ENCODE results near the gene FOXP1. TPM values are rescaled to one million over a fixed set of nuclear protein-coding genes. Genes with fewer than 3 reads are reported as not detected.

The FOXP1 gene
- total RNA-seq, 2 experiments from 2014 or later = 493 to 508 TPM

- Mint-ChIP-seq H3K9me3 (no peaks in the 10 kb centered on the region), H3K27me3 (no peaks in the 10 kb centered on the region), H3K36me3 (ENCODE audit: low read depth) (no peaks in the 10 kb centered on the region), H3K4me1 (ENCODE audit: low read depth) (peaks cover 16% of the 10 kb centered on the region), H3K4me3 (no peak overlapping the region), H3K27ac (no peak overlapping the region)
- no peak overlapping the region for H3K27ac ChIP-seq (ENCODE audit: low read depth in 1 of 2, low read length in 2 of 2)
- no peaks in the 10 kb centered on the region for H3K36me3 ChIP-seq (ENCODE audit: insufficient read depth, low read length)
- peaks cover 4% of the 10 kb centered on the region for H3K4me1 ChIP-seq (ENCODE audit: insufficient read depth, low read length)
- H3K27me3 ChIP-seq (ENCODE audit: control insufficient read depth in 1 of 2, insufficient read depth in 2 of 2, low read length in 2 of 2) = no peaks in the 10 kb centered on the region
- CTCF ChIA-PET = no interaction called here
- ATAC-seq (ENCODE audit: poor library complexity) (no peak), DNase-seq (no peak)
- H3K4me3 ChIP-seq (ENCODE audit: low read length) = no peak overlapping the region
- POLR2A ChIA-PET = no interaction called here
- intact Hi-C loops (cut with DNase I, micrococcal nuclease) = no loop called here
- no peaks in the 10 kb centered on the region for H3K9me3 ChIP-seq (ENCODE audit: control insufficient read depth in 1 of 2, insufficient read depth in 1 of 2, low read length in 2 of 2)
- no peak for TF ChIP-seq CTCF (IDR thresholded peaks at IDR 0.05)
These were observed 49.9 kb downstream of the FOXP1 start for GRCh38 chr3:71533588-71533987.

GRCh38 chr3:71532639-71533395 lies 50.7 kb downstream of the FOXP1 start:
- DNase-seq (no peak), ATAC-seq (ENCODE audit: poor library complexity) (no peak)
- Histone ChIP-seq H3K4me1 (ENCODE audit: insufficient read depth, low read length) (peaks cover 4% of the 10 kb centered on the region), H3K27me3 (ENCODE audit: control insufficient read depth in 1 of 2, insufficient read depth in 2 of 2, low read length in 2 of 2) (no peaks in the 10 kb centered on the region), H3K9me3 (ENCODE audit: control insufficient read depth in 1 of 2, insufficient read depth in 1 of 2, low read length in 2 of 2) (no peaks in the 10 kb centered on the region), H3K36me3 (ENCODE audit: insufficient read depth, low read length) (no peaks in the 10 kb centered on the region), H3K27ac (ENCODE audit: low read depth in 1 of 2, low read length in 2 of 2) (no peak overlapping the region), H3K4me3 (ENCODE audit: low read length) (no peak overlapping the region)
- H3K4me1 Mint-ChIP-seq (ENCODE audit: low read depth) = peaks cover 24% of the 10 kb centered on the region
- H3K36me3 Mint-ChIP-seq (ENCODE audit: low read depth) = no peaks in the 10 kb centered on the region
- ChIA-PET POLR2A (no interaction called here), CTCF (no interaction called here)
- TF ChIP-seq CTCF (IDR thresholded peaks at IDR 0.05) = no peak
- H3K27me3 Mint-ChIP-seq = no peaks in the 10 kb centered on the region
- no peaks in the 10 kb centered on the region for H3K9me3 Mint-ChIP-seq
- H3K4me3 Mint-ChIP-seq = no peak overlapping the region
- H3K27ac Mint-ChIP-seq = no peak overlapping the region
- intact Hi-C loops (cut with DNase I, micrococcal nuclease) = no loop called here

GRCh38 chr3:71530903-71531530 lies 52.5 kb downstream of the FOXP1 start:
- H3K9me3 ChIP-seq (ENCODE audit: control insufficient read depth in 1 of 2, insufficient read depth in 1 of 2, low read length in 2 of 2) = no peaks in the 10 kb centered on the region
- DNase-seq = no peak
- H3K27me3 Mint-ChIP-seq = no peaks in the 10 kb centered on the region
- no peak overlapping the region for H3K27ac ChIP-seq (ENCODE audit: low read depth in 1 of 2, low read length in 2 of 2)
- ATAC-seq (ENCODE audit: poor library complexity) = no peak
- ChIA-PET CTCF (no interaction called here), POLR2A (no interaction called here)
- H3K36me3 ChIP-seq (ENCODE audit: insufficient read depth, low read length) = no peaks in the 10 kb centered on the region
- intact Hi-C loops (cut with DNase I, micrococcal nuclease) = no loop called here
- H3K27ac Mint-ChIP-seq = no peak overlapping the region
- no peaks in the 10 kb centered on the region for H3K27me3 ChIP-seq (ENCODE audit: control insufficient read depth in 1 of 2, insufficient read depth in 2 of 2, low read length in 2 of 2)
- no peak overlapping the region for H3K4me3 Mint-ChIP-seq
- no peaks in the 10 kb centered on the region for H3K36me3 Mint-ChIP-seq (ENCODE audit: low read depth)
- H3K4me1 Mint-ChIP-seq (ENCODE audit: low read depth) = peaks cover 30% of the 10 kb centered on the region
- no peak for TF ChIP-seq CTCF (IDR thresholded peaks at IDR 0.05)
- H3K9me3 Mint-ChIP-seq = no peaks in the 10 kb centered on the region
- H3K4me3 ChIP-seq (ENCODE audit: low read length) = no peak overlapping the region
- peaks cover 4% of the 10 kb centered on the region for H3K4me1 ChIP-seq (ENCODE audit: insufficient read depth, low read length)
